SK-N-SH treated with all-trans-retinoic acid at 6 μM for 48 hours (cell line): ENCODE results near the gene OR5AU1.
A peak's percentile ranks its signal among the peaks of the same experiment; 100 is the strongest.

Source experiments
- ATAC-seq: fragments of 200-7000 bp; cut with Tn5 transposase; 3 replicates; pipeline ENCODE4 v1.9.1; 2020; ENCODE audit warnings: mild to moderate bottlenecking, moderate library complexity
- ESRRG ChIP-seq: fragments of 250-450 bp; sonication (Bioruptor Pico); IDR thresholded peaks from 2 replicates; pipeline ENCODE4 v1.6.1; 2021; ENCODE audit warnings: mild to moderate bottlenecking
- OSR1 ChIP-seq: fragments of 250-450 bp; sonication (Bioruptor Pico); IDR thresholded peaks from 2 replicates; pipeline ENCODE4 v1.8.0; 2022; ENCODE audit warnings: moderate library complexity, mild to moderate bottlenecking, inconsistent platforms
- RARB ChIP-seq: fragments of 250-450 bp; sonication (Bioruptor Pico); IDR thresholded peaks from 2 replicates; pipeline ENCODE4 v1.8.0; 2021; ENCODE audit warnings: mild to moderate bottlenecking, moderate library complexity
- SNAI2 ChIP-seq: fragments of 250-450 bp; sonication (Bioruptor Pico); IDR thresholded peaks from 2 replicates; pipeline ENCODE4 v1.5.0; 2020; ENCODE audit warnings: mild to moderate bottlenecking, moderate library complexity
- TCF4 ChIP-seq: fragments of 250-450 bp; sonication (Bioruptor Pico); IDR thresholded peaks from 2 replicates; pipeline ENCODE4 v1.8.0; 2021; ENCODE audit warnings: mild to moderate bottlenecking, moderate library complexity, borderline replicate concordance
- ZFP3 ChIP-seq: fragments of 250-450 bp; sonication (Bioruptor Pico); IDR thresholded peaks from 2 replicates; pipeline ENCODE4 v1.5.0; 2020; ENCODE audit warnings: mild to moderate bottlenecking, moderate library complexity
- ZFP30 ChIP-seq: fragments of 450-650 bp; formaldehyde crosslinking; IDR thresholded peaks from 2 replicates; pipeline ENCODE4 v1.5.0; 2022; ENCODE audit warnings: mild to moderate bottlenecking, moderate library complexity
- ZNF8 ChIP-seq: fragments of 450-650 bp; formaldehyde crosslinking; IDR thresholded peaks from 2 replicates; pipeline ENCODE4 v1.5.0; 2020; ENCODE audit warnings: mild to moderate bottlenecking, moderate library complexity
- TF ChIP-seq, protein P1 (sequence below): fragments of 250-450 bp; sonication (Bioruptor Pico); IDR thresholded peaks from 2 replicates; pipeline ENCODE4 v1.8.0; 2021; ENCODE audit warnings: low read depth, mild to moderate bottlenecking, moderate library complexity, borderline replicate concordance
- TF ChIP-seq, protein P2 (sequence below): fragments of 250-450 bp; sonication (Bioruptor Pico); IDR thresholded peaks from 2 replicates; pipeline ENCODE4 v1.8.0; 2020; ENCODE audit warnings: mild to moderate bottlenecking, moderate library complexity, borderline replicate concordance
- TF ChIP-seq, protein P3 (sequence below): fragments of 250-450 bp; sonication (Bioruptor Pico); IDR thresholded peaks from 2 replicates; pipeline ENCODE4 v1.5.1; 2021; ENCODE audit warnings: mild to moderate bottlenecking, moderate library complexity

OR5AU1 gene

DNA sequence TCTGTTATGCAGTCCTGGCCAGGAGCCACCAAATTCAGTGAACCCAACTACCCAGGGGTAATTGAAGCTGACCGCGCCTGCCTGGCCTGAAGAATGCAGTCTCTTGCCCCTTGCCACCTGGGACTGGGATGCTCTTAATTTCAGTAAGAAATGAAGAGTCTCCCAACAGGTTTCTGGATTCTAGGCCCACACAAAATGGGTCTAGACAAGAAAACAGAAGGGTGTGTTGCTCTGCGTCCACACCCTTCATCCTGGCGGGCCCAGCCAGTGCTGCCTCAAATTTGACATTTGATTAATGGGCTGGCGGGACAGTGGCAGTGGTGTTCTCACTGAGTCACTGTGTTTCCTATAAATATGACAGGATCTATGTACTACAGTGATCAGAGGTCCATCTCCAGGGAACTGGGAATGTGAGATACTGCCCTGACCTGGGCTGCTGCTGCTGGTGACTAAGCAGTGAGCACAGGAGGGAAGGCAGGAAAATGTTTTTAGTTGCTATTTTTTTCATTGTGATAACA is 48.5 kb downstream of the OR5AU1 start:
- ATAC-seq: no peak; the same call in 2 of the 3 replicates

DNA sequence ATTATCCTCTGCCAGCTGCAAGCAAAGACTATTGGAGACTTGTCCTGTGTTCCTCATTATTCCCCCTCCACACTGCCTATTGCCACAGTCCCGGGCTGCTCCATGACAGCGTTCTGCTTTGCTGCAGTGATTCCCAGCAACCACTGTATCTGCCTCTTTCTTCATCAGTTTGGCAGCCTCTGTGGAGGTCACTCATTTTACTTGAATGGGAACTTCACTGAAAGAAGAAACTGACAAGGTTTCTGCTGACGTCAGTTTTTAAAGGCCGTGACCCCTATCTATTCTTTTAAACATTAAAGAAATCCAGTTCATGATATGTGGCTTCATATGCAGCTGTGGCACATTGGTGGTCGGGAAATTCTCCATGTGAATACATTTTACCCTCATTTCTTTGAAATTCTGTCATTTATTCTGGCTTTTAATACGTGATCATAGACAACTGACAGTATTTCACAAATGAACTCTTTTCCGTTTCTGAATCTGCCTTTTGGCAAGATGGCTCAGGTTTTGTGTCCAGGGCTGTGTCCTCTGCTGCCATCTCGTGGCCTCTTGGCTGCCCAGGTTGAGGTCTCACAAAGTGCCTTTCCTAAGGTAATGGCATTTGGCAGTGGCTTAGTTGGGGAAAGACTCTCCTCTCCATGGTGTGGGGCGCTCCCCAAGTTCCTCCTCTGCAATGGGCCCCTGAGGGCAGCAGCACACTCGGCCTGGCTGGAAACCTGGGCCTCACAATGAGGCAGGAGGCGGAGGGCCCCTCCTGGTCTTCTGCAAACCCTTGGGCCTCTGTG is 49.2 kb downstream of the OR5AU1 start:
- TF ChIP-seq OSR1 (CRISPR knock-in tag): no peak
- TF ChIP-seq ZFP3 (CRISPR knock-in tag): peak; percentile 34; the same call in 1 of the 2 replicates
- TF ChIP-seq, all 23 proteins: peak for 1
- ATAC-seq: peak; percentile 46

More for the DNA sequence above, 48.5 kb downstream of the OR5AU1 start:
- TF ChIP-seq OSR1 (CRISPR knock-in tag): no peak

DNA sequence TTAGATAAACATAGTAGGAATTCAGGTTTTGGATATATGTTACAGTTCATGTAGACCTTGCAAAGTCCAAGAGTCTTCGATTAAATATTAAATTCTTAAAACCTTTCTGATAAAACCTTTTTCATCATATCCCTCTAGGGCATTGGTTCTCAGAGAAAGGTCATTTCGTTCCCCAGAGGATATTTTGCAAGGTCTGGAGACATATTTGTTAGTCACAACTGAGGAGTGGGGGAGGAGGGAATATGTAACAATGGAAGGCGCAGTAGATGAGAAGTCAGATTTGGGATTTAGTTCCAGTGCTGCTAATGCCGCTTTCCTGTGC is 49.7 kb downstream of the OR5AU1 start:
- ATAC-seq: no peak
- TF ChIP-seq OSR1 (CRISPR knock-in tag) (no peak), ZFP30 (CRISPR knock-in tag) (no peak), ZFP3 (CRISPR knock-in tag) (no peak), RARB (CRISPR knock-in tag) (no peak)
- TF ChIP-seq, protein P1, sequence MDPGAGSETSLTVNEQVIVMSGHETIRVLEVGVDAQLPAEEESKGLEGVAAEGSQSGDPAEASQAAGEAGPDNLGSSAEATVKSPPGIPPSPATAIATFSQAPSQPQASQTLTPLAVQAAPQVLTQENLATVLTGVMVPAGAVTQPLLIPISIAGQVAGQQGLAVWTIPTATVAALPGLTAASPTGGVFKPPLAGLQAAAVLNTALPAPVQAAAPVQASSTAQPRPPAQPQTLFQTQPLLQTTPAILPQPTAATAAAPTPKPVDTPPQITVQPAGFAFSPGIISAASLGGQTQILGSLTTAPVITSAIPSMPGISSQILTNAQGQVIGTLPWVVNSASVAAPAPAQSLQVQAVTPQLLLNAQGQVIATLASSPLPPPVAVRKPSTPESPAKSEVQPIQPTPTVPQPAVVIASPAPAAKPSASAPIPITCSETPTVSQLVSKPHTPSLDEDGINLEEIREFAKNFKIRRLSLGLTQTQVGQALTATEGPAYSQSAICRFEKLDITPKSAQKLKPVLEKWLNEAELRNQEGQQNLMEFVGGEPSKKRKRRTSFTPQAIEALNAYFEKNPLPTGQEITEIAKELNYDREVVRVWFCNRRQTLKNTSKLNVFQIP (CRISPR knock-in tag): no peak
- TF ChIP-seq, protein P2, sequence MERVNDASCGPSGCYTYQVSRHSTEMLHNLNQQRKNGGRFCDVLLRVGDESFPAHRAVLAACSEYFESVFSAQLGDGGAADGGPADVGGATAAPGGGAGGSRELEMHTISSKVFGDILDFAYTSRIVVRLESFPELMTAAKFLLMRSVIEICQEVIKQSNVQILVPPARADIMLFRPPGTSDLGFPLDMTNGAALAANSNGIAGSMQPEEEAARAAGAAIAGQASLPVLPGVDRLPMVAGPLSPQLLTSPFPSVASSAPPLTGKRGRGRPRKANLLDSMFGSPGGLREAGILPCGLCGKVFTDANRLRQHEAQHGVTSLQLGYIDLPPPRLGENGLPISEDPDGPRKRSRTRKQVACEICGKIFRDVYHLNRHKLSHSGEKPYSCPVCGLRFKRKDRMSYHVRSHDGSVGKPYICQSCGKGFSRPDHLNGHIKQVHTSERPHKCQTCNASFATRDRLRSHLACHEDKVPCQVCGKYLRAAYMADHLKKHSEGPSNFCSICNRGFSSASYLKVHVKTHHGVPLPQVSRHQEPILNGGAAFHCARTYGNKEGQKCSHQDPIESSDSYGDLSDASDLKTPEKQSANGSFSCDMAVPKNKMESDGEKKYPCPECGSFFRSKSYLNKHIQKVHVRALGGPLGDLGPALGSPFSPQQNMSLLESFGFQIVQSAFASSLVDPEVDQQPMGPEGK (CRISPR knock-in tag): no peak

DNA sequence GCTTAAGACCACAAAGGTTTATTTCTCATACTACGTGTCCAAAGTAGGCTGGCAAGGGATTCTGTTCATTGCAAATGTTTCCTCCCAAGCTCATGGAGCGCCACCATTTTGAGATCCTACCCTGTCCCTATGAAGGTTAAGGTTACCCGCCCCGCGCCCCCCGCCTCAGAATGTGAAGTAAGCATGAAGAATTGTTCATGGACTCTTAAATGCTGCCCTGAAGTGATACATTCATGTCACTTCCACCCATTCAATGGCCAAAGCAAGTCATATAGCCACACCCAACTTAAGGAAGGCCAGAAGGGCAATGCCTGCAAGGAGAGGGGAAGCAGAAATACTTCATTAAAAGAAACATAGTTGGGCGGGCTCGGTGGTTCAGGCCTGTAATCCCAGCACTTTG is 50.8 kb downstream of the OR5AU1 start:
- ATAC-seq: no peak
- TF ChIP-seq, protein P2 (CRISPR knock-in tag): no peak
- TF ChIP-seq ZFP3 (CRISPR knock-in tag): no peak
- TF ChIP-seq ZNF8 (CRISPR knock-in tag): no peak
- TF ChIP-seq ESRRG (CRISPR knock-in tag): no peak
- TF ChIP-seq OSR1 (CRISPR knock-in tag): no peak
- TF ChIP-seq, protein P3, sequence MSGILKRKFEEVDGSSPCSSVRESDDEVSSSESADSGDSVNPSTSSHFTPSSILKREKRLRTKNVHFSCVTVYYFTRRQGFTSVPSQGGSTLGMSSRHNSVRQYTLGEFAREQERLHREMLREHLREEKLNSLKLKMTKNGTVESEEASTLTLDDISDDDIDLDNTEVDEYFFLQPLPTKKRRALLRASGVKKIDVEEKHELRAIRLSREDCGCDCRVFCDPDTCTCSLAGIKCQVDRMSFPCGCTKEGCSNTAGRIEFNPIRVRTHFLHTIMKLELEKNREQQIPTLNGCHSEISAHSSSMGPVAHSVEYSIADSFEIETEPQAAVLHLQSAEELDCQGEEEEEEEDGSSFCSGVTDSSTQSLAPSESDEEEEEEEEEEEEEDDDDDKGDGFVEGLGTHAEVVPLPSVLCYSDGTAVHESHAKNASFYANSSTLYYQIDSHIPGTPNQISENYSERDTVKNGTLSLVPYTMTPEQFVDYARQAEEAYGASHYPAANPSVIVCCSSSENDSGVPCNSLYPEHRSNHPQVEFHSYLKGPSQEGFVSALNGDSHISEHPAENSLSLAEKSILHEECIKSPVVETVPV (CRISPR knock-in tag): no peak
- TF ChIP-seq SNAI2: no peak
- TF ChIP-seq TCF4: no peak
